NOMO-1 (cell line): ENCODE data around the gene XPO6.
"Not testable (repeated sequence)": the region's sequence is repeated elsewhere in the genome, so short reads cannot be mapped to it uniquely, and the experiment has no call there.

Experiments used
- DNase-seq, 2 experiments: peaks; one replicate each; lab custom pipeline; 2025; ENCODE audit not compliant: unreplicated experiment in 2 of 2; lab: John Stamatoyannopoulos, UW

The XPO6 gene, protein sequence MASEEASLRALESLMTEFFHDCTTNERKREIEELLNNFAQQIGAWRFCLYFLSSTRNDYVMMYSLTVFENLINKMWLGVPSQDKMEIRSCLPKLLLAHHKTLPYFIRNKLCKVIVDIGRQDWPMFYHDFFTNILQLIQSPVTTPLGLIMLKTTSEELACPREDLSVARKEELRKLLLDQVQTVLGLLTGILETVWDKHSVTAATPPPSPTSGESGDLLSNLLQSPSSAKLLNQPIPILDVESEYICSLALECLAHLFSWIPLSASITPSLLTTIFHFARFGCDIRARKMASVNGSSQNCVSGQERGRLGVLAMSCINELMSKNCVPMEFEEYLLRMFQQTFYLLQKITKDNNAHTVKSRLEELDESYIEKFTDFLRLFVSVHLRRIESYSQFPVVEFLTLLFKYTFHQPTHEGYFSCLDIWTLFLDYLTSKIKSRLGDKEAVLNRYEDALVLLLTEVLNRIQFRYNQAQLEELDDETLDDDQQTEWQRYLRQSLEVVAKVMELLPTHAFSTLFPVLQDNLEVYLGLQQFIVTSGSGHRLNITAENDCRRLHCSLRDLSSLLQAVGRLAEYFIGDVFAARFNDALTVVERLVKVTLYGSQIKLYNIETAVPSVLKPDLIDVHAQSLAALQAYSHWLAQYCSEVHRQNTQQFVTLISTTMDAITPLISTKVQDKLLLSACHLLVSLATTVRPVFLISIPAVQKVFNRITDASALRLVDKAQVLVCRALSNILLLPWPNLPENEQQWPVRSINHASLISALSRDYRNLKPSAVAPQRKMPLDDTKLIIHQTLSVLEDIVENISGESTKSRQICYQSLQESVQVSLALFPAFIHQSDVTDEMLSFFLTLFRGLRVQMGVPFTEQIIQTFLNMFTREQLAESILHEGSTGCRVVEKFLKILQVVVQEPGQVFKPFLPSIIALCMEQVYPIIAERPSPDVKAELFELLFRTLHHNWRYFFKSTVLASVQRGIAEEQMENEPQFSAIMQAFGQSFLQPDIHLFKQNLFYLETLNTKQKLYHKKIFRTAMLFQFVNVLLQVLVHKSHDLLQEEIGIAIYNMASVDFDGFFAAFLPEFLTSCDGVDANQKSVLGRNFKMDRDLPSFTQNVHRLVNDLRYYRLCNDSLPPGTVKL

DNA sequence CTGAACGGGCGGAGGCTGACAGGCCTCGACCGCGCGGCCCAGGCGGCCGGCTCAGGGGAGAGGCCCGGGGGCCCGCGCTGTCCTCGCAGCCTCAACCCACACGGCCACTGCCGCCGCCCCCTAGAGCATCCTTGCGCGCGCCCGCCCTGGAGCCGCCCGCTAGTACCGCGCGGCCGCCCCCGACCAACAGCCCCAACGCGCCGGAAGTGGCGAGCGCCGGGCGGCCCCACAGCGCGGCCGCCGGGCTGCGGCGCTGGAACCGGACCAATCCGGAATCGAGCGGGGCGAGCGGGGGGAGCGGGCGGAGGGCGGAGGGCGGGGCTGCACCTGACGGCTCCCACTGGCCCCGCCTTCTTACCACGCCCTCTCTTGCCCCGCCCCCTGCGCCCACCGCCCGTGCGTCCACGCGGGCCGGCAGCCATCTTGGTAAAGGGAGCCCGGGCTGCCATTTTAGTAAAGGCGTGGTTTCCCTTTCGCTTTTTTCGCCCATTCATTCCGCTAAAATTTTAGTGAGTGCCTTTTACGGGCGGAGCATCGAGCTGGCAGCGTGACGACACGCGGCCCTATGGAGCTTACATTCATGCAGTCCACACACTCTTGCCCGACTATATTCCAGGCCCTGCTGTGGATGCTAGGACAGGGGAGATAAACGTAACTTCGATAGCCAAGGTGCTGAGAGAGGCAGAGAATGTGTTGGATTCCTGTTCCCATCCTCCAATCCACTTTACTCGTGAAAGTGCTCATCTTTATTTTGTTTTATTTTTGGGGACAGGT lies at the start of gene XPO6:
Gene XPO6, minus strand, starts transcription at position 208 of the 774 bp plus-strand sequence. CDS start 597 bp downstream, outside the sequence.
- DNase-seq: peak; percentile 81 to 94

DNA sequence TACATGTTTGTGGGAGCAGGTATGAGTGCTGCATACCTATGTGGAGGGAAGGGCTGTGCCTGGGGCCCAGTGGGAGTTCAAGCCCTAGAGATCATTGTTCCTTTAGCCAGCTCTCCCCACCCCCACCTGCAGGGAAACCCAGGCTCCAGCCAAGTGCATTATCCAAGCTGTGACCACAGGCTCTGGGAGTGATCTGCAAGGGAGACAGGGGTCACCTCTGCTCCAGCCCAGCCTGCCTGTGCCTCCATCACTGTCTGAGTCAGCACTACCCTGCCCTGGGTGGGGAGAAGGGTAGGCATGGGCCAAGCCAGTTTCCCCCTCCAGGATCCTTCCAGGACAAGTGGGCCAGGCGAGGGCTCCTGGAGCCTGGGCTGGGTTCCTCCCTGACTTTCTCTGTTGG lies 48.4 kb upstream of the XPO6 start:
- DNase-seq: no peak

DNA sequence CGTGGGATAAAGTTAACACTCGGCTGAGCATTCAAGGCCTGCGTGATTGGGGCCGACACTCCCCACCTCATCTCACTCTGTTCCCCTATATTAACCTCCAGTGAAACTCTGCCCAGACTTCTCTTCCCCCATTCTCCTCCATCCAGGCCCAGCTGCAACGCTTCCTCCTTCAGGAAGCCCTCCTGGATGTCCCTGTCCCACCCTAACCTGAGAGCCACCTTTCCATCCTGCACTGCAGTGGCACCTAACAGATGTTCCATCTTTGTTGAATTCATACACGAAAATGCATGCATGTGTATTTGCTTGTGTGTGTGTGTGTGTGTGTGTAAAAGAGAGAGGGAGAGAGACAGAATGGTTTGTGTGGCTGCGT lies 48.0 kb upstream of the XPO6 start:
- no peak for DNase-seq

DNA sequence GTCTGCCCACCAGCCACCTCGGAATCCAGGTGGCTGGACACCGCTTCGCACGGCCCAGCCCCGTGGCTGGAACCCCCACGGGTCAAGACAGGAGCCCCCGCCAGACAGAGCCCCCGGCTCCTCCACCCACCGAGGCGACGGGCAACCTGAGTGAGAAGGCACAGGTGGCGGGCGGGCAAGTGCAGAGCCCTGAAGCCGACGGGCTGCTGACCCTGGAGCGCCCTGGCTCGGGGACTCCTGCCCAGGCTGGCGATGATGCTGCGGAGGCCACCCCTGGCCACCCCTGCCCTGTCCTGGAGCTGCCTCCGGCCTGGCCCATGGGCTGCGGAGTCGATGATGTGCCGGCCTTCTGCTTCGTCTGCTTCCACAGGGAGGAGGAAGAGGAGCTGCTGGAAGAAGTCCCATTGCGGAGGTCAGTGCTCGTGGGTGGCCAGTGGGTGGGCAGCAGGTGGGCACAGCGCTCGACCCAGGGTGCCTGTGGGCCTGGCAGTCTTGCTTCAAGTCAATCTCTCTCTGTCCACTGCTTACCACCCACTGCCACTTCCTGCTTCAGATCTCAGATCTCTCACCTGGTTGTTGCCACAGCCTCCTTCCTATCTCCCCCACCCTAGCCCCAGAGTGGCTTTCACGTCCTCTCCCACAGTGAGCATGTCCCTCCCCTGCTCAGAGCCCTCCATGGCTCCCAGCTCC lies 47.5 kb upstream of the XPO6 start:
- no peak for DNase-seq

GRCh38 chr16:28258567-28258966 lies 46.8 kb upstream of the XPO6 start:
- no peak for DNase-seq

DNA sequence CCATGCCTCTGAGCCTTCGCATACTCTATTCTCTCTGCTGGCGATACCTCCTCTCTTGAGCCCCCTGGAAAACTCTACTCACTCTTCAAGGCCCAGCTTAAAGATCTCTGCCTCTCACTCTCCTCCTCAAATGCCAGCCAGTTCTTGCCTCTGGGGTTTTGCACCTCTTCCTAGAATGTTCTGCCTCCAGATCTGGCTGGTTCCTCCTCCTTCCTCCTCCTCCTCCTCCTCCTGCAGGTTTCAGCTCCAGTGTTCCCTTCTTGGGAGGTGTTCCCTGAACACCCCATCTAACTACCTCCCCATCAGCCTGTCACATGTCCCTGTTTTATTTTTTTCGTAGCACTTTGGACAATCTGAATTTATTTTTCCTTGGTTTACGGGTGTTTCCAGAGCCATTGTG lies 45.5 kb upstream of the XPO6 start:
- DNase-seq: no peak

GRCh38 chr16:28255838-28256237 lies 44.1 kb upstream of the XPO6 start:
- no peak for DNase-seq

DNA sequence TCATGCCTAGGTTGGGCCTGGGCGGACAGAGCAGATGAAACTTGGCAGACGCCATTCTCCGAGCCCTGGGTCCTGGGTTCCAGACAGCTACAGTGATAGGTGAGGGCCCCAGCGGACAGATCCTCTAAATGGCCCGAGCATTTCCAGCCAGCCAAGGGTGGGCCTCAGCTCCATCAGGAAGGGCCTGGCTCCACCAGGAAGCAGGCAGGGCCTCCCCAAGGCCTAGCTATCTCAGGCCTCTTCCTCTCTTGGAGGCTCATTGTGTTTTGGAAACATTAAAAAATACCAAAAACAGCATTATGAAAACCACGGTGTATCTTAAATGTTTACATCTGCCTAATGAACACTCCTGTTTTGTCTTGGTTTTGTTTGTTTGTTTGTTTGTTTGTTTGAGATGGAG lies 42.4 kb upstream of the XPO6 start:
- no peak for DNase-seq

- no peak for DNase-seq
Observed at GRCh38 chr16:28250999-28251398, 39.2 kb upstream of the XPO6 start.

DNA sequence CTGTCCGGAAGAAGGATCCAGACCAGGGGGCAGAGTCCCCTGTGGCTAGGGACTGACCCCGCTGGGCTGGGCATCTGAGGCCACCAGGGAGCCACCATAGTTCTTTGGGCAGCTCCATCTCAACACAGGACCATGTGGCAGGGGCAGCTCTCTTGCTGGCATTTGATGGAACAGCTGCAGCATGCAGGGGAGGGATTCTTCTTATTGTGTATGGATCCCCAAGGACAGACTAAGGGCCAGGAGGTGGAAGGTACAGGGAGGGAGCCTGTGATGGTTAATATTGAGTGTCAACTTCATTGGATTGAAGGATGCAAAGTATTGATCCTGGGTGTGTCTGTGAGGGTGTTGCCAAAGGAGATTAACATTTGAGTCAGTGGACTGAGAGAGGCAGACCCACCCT lies 37.7 kb upstream of the XPO6 start:
- not testable (repeated sequence) for DNase-seq

DNA sequence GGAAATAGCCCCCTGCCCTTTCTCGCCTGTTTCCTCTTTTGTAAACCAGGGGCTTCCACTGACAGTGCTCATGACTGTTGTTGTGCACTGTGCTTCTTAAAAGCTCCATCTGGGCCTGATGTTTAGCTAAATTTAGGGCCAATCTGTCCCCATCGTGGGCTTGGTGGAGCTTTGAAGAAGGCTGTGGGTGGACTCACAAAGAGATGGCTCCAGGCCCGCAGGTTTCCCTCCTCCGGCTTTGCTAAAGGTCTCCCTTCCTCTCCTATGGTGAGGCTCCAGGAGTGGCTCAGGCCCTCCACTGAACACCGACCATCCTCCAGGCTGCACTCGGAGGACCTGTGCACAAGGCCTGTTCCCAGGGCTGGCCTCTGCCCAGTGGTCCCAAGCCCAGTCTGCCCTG lies 30.2 kb upstream of the XPO6 start:
- DNase-seq: no peak

- no peak for DNase-seq
Observed at GRCh38 chr16:28237754-28238357, 26.1 kb upstream of the XPO6 start.

GRCh38 chr16:28231763-28232162 lies 20.0 kb upstream of the XPO6 start:
- no peak for DNase-seq

GRCh38 chr16:28223909-28224308 lies 12.1 kb upstream of the XPO6 start:
- DNase-seq: not testable (repeated sequence)

GRCh38 chr16:28219777-28220176 lies 8.0 kb upstream of the XPO6 start:
- DNase-seq: not testable (repeated sequence)

- no peak for DNase-seq
Observed at GRCh38 chr16:28219282-28219681, 7.5 kb upstream of the XPO6 start.

- DNase-seq: no peak
Observed at GRCh38 chr16:28218109-28218508, 6.3 kb upstream of the XPO6 start.

- DNase-seq: no peak
Observed at GRCh38 chr16:28217326-28217725, 5.6 kb upstream of the XPO6 start.

GRCh38 chr16:28213396-28213795 lies 1.6 kb upstream of the XPO6 start:
- DNase-seq: no peak

GRCh38 chr16:28212532-28212873 lies 738 bp upstream of the XPO6 start:
- DNase-seq: no peak
